K562 (cell line): Measurements from ENCODE around the gene CRLF1. TPM values are rescaled to one million over a fixed set of nuclear protein-coding genes. Genes with fewer than 3 reads are reported as not detected.

Experiments used
- CBX3 ChIP-seq, 2 experiments: IDR thresholded peaks; 1 replicate in 1 of 2; 2 replicates in 1 of 2; pipeline ENCODE4 v1.6.1; 2012; ENCODE audit warnings: inconsistent platforms in 2 of 2, low read length in 2 of 2, borderline replicate concordance in 1 of 2, control low read depth in 1 of 2
- CEBPZ ChIP-seq: fragments of 150-350 bp; IDR thresholded peaks from 2 replicates; pipeline ENCODE4 v1.6.1; 2014; ENCODE audit warnings: low read depth, mild to moderate bottlenecking, low read length, borderline replicate concordance
- CHAMP1 ChIP-seq: fragments of 450-650 bp; IDR thresholded peaks from 2 replicates; pipeline ENCODE4 v1.6.1; 2016; ENCODE audit warnings: mild to moderate bottlenecking
- RBM39 ChIP-seq: fragments of 200-400 bp; formaldehyde crosslinking; optimal IDR thresholded peaks from 2 replicates; pipeline ENCODE3; 2018; ENCODE audit warnings: low read depth, low read length
- SREBF2 ChIP-seq: sonication (generic); formaldehyde crosslinking; IDR thresholded peaks from 2 replicates; pipeline ENCODE4 v1.4.0; 2020; ENCODE audit warnings: mild to moderate bottlenecking, missing genetic modification reagents
- THAP12 ChIP-seq: fragments of 250-450 bp; sonication (Bioruptor Pico); IDR thresholded peaks from 2 replicates; pipeline ENCODE4 v1.9.0; 2021; ENCODE audit warnings: mild to moderate bottlenecking, inconsistent platforms
- polyA plus RNA-seq, 8 experiments: library from polyadenylated mRNA; depleted of rRNA in 4 of 8; stranded (reverse) in 5 of 8; unstranded in 3 of 8; fragments of >200 nt; fragmentation: Nextera tagmentation in 2 of 8; fragmentation: Illumina TruSeq in 1 of 8; extraction: Ambion mirVana in 2 of 8; extraction: Trizol in 1 of 8; gene quantifications; 2 replicates each; pipeline versions ENCODE4 v1.2.1 to v1.2.3, GENCODE V29; 2011 to 2014; ENCODE audit warnings: inconsistent platforms in 1 of 8, missing spikeins in 1 of 8
- total RNA-seq, 7 experiments: library from RNA; depleted of rRNA in 6 of 7; stranded (reverse); fragments of >200 nt in 6 of 7; fragmentation: Illumina TruSeq in 2 of 7; extraction: Trizol in 2 of 7; gene quantifications; 2 replicates each; pipeline versions ENCODE4 v1.2.1 to v1.2.3, GENCODE V29; 2011 to 2021; ENCODE audit warnings: low replicate concordance in 1 of 7
- TF ChIP-seq, protein P1 (sequence below): fragments of 450-650 bp; conservative IDR thresholded peaks from 2 replicates; pipeline ENCODE4 v1.6.1; 2016; ENCODE audit warnings: missing genetic modification characterization, low read depth, mild to moderate bottlenecking, control low read depth, missing compliant biosample characterization

Gene CRLF1
- total and polyA plus RNA-seq, 9 of the 15 experiments (the other 6 are each of a cell fraction or from before 2014, with no cell fraction given) = 0.85 to 3.6 (median 1.7) TPM

- TF ChIP-seq CHAMP1 = no peak; the same call in 1 of the 2 replicates
- no peak for TF ChIP-seq SREBF2 (CRISPR knock-in tag)
- TF ChIP-seq RBM39 = no peak
- peak in 1 of 2 experiments; percentile 85; a peak in 1 of 3 replicates for TF ChIP-seq CBX3 (IDR thresholded peaks at IDR 0.05; ENCODE audit: borderline replicate concordance in 1 of 2, low read length in 2 of 2)
- TF ChIP-seq THAP12 (CRISPR knock-in tag) = peak; percentile 99
- TF ChIP-seq CEBPZ = no peak
- TF ChIP-seq, protein P1, sequence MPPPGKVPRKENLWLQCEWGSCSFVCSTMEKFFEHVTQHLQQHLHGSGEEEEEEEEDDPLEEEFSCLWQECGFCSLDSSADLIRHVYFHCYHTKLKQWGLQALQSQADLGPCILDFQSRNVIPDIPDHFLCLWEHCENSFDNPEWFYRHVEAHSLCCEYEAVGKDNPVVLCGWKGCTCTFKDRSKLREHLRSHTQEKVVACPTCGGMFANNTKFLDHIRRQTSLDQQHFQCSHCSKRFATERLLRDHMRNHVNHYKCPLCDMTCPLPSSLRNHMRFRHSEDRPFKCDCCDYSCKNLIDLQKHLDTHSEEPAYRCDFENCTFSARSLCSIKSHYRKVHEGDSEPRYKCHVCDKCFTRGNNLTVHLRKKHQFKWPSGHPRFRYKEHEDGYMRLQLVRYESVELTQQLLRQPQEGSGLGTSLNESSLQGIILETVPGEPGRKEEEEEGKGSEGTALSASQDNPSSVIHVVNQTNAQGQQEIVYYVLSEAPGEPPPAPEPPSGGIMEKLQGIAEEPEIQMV = no peak
These were observed 17.8 kb downstream of the CRLF1 start, which contains the start of gene REX1BD (continued) for GRCh38 chr19:18588611-18589379.
